Epidermal melanocyte (primary cell): ENCODE data around the gene KIAA2012.
"Not testable (repeated sequence)": the region's sequence is repeated elsewhere in the genome, so short reads cannot be mapped to it uniquely, and the experiment has no call there.

Source experiments
- DNase-seq: peaks from one replicate; pipeline ENCODE4 v3.0.0; 2011; ENCODE audit warnings: low spot score; ENCODE audit not compliant: insufficient read length

Gene KIAA2012

GRCh38 chr2:202114795-202115194, 41.7 kb downstream of the KIAA2012 start:
- no peak for DNase-seq

DNA sequence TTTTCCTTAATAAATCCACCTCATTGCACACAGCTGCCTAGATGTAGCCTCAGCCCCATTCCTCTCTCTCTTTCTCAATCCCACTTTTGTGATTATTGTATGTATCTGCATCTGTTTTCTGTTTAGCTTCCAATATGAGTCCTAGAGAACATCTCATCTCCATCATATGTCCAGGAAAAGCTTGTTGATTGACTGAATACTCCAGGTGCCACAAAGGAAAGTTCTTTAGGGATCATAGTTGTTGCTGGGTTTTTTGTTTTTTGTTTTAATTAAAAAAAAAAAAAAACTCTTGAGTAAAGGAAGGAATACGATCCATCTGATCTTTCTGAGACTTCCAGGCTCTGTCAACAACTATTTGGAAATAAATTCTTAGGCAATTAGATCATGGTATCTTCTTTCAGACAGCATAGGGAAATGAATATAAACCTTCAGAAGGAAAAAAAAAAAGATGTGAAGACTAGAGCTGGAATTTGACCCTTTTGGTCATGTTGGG, 42.5 kb downstream of the KIAA2012 start:
- DNase-seq, result no peak

- DNase-seq, result no peak
These were observed 43.6 kb downstream of the KIAA2012 start for GRCh38 chr2:202116691-202117090.

GRCh38 chr2:202118168-202118567, 45.1 kb downstream of the KIAA2012 start:
- no peak for DNase-seq

DNA sequence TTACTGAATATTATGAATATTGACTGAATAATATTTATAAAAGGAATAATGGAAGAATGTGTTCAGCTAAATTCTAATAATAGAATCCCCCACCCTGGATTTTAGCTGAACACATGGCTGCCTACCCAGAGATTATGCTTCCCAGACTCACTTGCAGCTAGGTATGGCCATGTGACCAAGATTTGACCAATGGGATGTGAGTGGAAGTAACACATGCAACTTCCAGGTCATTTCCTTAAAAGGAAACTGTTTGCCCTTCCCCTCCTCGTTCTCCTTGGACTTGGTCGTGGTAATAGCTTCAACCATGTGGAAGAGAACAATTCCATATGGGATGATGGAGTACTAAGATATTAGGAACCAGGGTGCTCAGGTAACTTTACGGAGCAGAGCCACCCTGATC, 47.8 kb downstream of the KIAA2012 start:
- DNase-seq, result no peak

DNA sequence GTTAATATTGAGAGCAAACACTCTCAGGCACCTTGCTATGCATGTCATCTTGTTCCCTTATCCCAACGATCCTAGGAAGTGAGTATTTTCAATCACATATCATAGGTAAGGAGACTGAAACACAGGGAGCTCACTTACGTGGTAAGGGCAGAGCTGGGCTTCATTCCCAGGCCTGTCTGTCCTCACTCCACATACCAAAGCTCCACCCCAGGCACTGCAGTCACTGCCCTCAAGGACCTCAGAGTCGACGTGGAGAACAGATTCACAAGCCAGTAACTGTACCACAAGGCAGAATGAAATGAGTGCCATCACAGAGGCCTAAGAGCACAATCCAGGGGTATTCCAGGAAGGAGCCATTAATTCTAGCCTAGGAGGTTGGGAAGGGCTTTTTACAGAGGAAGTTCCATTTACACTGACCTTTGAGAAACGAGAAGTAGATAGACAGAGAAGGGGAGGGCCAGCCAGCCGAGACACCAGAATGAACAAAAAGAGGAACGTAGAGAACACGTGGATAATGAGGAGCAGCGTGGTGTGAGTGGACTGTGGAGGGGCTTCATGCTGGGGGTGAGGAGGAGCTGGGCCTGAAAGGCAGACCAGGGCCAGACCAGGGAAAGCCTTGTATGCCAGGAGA, 48.6 kb downstream of the KIAA2012 start:
- DNase-seq, result no peak

DNA sequence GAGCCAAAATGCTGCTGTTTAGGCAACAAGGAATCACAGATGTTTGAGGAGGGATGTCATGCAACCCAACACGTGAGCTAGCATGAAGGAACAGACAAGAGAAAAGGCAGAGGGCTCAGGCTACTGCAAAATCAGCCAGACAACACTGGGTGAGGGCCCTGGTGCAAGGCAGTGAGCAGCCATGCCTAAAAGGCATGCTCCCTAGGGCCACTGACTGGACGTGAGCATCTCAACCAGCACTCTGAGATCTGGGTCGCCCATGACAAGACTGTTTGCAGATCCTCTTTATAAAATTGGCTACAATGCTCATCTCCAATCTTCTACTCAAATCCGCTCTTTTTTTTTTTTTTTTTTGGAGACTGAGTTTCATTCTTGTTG, 49.1 kb downstream of the KIAA2012 start:
- DNase-seq, result no peak

GRCh38 chr2:202122980-202123720, 50.1 kb downstream of the KIAA2012 start:
- DNase-seq, result no peak

- no peak for DNase-seq
These were observed 51.2 kb downstream of the KIAA2012 start for GRCh38 chr2:202124286-202124685.

DNA sequence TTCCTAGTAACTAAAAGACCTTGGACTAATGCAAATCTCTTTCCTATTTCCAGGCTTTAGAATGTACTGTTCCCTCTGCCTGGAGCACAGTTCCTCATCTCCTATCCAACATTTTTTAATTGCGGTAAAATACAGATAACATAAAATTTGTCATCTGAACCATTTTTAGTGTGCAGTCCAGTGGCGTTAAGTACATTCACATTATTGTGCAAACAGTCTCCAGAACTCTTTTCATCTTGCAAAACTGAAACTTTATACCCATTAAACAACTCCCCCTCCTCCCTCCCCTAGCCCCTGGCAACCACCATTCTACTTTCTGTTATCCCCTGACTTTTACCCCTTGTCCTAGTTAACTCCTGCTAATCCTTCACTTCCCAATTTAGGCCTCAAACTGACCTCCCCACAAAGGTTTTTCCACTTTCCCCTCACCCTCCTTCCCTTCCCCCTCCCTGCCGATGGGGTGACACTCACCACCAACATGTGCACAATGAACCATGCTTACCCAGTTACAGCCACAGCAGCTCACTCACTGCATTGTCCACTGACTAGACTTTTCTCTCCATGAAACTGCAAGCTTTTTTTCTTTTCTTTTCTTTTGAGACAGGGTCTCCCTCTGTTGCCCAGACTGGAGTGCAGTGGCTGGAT, 54.8 kb downstream of the KIAA2012 start:
- DNase-seq, result no peak

- no peak for DNase-seq
These were observed 56.8 kb downstream of the KIAA2012 start for GRCh38 chr2:202129841-202130240.

GRCh38 chr2:202133200-202133908, 60.3 kb downstream of the KIAA2012 start:
- DNase-seq, result no peak

DNA sequence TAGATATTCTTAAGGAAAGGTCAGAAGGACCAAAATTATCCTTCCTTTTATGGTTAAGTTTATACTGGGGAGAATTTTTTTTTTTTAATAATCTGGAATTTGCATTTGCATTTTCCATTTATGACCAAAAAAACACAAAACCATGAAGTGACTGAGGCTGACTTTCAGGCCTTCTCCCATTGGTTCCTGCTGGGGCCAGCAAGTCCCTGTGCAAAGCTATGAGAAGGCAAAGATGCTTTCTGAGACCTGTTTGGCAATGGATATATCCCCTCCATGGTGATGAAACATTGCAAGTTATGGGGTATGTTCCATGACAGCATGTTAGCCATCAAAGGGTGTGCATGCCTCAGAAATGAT, 60.8 kb downstream of the KIAA2012 start:
- no peak for DNase-seq

DNA sequence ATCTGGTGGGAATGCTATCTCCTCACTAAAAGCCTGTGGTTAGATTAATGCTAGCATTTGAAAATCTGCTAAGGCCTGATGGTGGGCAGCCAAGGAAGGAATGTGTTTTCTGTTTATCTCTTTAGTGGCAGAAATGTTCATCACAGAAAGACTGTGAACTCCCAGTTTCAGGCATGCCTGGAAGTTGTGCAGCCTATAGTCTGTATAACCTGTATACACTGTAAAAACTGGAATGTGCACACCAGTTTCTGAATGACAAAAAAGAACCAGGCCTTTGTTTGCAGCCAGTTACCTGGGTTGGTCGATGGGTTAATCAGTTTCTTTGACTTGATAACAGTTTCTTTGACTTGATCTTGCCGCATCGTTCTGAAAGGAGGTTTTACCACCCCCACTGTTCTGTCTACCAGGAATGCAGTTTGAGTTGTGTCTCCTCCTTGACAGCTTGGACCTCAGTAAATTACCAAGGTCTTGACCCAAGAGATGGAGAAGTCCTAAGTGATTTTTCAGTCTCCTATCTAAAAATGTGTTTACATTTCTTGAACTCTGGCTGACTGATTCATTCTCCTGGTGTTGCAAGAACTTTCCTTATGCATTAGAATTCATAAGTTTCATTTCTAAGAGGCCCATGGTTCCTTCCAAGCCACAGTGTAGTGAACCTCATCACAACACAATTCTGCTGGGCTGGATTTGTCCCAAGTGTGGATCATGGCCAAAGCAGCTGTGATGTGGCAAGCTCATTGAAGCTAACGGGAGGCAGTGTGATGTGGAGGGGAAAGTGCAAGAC, 62.2 kb downstream of the KIAA2012 start:
- DNase-seq, result peak; percentile 71

DNA sequence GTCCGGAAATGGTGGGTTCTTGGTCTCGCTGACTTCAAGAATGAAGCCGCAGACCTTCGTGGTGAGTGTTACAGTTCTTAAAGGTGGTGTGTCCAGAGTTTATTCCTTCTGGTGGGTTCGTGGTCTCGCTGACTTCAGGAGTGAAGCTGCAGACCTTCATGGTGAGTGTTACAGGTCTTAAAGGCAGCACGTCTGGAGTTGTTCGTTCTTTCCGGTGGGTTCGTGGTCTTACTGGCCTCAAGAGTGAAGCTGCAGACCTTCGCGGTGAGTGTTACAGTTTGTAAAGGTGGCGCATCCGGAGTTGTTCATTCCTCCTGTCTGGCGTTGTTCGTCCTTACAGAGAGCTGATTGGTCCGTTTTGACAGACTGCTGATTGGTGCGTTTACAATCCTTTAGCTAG, 63.0 kb downstream of the KIAA2012 start:
- DNase-seq, result not testable (repeated sequence)

DNA sequence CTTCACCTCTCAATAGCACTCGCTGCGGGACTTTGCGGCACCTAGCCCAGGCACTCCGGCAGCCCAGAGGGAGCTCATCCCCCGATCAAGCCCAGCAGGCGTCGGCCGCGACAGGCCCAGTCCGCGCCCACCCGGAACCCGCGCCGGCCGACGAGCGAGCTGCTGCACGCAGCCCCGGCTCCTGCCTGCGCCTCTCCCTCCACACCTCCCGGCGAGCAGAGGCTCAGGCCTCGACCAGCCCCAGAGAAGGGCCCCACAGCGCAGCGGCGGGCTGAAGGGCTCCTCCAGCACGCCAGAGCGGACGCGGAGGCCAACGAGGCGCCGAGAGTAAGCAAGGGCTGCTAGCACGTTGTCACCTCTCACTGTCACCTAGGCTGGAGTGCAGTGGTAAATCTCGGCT, 63.5 kb downstream of the KIAA2012 start:
- DNase-seq, result no peak

DNA sequence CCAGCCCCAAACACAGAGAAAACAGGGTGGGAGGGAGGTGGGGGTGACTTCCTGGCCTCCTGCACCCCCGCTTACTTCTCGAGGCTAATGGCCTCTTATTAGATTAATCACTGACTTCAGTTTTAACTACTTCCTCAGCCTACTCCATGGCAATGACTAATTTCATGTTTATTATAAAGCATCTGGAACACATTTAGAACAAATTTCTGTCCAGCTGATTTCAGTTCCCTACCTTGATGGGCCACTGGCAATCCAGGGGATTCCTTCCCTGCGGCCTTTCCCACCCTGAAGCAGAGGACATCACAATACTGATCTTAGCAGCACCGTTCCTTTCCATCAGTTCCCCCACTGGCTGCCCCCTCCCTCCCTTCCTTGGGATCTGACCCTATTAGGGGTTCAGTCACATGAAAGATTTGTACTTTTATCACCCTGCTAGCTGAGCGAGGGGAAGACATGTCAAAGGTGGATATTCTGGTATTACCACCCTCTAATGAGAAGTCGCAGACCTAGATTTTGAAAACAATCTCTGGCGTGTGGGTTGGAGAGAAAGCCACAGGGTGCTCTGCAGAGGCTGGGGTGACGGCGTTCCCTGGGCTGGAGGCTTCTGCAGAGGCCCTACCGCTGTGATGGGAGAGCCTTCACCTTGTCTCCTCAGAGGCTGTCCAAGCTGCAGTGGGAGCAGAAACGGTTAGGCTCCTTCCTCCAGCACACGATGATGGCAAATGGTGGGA, 67.6 kb downstream of the KIAA2012 start:
- no peak for DNase-seq

DNA sequence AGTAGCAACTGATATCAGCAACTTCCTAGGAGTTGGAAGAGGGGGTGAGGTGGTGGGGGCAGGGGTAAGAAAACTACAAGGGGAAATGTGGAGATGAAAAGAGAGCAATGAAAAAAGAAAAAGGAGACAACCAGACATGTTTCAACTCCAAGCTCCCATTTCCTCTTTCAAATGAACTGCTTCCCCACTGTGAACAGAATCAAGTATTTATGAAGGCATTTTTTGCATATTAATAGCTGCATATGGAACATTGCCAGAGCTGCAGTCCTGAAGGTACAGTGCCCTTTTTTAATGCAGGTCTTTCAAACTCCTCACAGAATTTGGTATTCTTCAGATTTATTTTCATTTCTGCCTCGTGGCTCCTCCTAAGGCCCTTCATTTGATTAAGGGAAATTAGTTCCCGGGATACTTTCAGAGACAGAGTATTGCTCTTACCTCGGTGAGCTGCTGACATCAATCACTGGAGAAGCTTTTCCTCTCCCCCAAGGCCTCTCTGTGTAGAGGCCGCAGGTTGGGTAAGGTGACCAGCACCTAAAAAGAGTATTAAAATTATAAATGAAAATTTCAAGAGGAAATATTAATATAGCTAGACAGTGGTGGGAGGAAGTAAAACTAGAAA, 68.4 kb downstream of the KIAA2012 start:
- DNase-seq, result no peak

DNA sequence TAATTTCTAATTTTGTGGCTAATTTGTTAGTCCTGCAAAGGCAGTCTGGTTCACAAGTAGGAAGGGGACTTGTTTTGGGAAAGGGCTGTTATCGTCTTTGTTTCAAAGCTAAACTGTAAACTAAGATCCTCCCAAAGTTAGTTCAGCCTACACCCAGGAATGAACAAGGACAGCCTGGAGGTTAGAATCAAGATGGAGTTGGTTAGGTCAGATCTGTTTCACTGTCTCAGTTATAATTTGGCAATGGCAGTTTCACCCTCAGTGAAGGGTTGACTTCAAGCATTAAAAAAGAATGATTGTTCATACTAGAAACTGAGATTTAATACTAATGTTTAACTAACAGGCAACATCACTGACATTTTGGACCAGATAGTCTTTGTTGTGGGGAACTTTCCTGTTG, 69.5 kb downstream of the KIAA2012 start:
- no peak for DNase-seq

GRCh38 chr2:202147775-202148174, 74.7 kb downstream of the KIAA2012 start:
- no peak for DNase-seq
